OCI-LY1 (cell line): ENCODE measurements around the gene DRC7.

Experiments used
- H2AFZ ChIP-seq: fragments of 200-600 bp; sonication (generic), shearing (Covaris generic); 2 replicates; pipeline ENCODE4 v1.6.0; 2014; ENCODE audit warnings: antibody characterized with exemption, mild to moderate bottlenecking, low read length
- H3F3A ChIP-seq: fragments of 200-600 bp; sonication (generic), shearing (Covaris generic); 2 replicates; pipeline ENCODE4 v1.6.0; 2014; ENCODE audit warnings: mild to moderate bottlenecking, antibody characterized with exemption, low read length, moderate library complexity; ENCODE audit not compliant: insufficient read depth
- H3K27ac ChIP-seq: fragments of 200-600 bp; sonication (generic); 2 replicates; pipeline ENCODE4 v1.5.1; 2014; ENCODE audit warnings: low read length, mixed run types, mild to moderate bottlenecking, low read depth; ENCODE audit not compliant: poor library complexity, severe bottlenecking
- H3K27me3 ChIP-seq: fragments of 200-600 bp; sonication (generic); 2 replicates; pipeline ENCODE4 v1.6.0; 2014; ENCODE audit warnings: antibody characterized with exemption, mild to moderate bottlenecking, low read length, moderate library complexity; ENCODE audit not compliant: insufficient read depth
- H3K36me3 ChIP-seq: fragments of 200-600 bp; sonication (generic); 2 replicates; pipeline ENCODE4 v1.6.1; 2014; ENCODE audit warnings: mild to moderate bottlenecking, antibody characterized with exemption, low read length, moderate library complexity, mixed read lengths; ENCODE audit not compliant: insufficient read depth
- H3K4me1 ChIP-seq: fragments of 200-600 bp; sonication (generic); 2 replicates; pipeline ENCODE4 v1.5.1; 2014; ENCODE audit warnings: mild to moderate bottlenecking, low read length, moderate library complexity; ENCODE audit not compliant: insufficient read depth, severe bottlenecking
- H3K4me2 ChIP-seq: fragments of 200-600 bp; sonication (generic), shearing (Covaris generic); 2 replicates; pipeline ENCODE4 v1.6.1; 2014; ENCODE audit warnings: low read length
- H3K4me3 ChIP-seq: fragments of 200-600 bp; sonication (generic); 2 replicates; pipeline ENCODE4 v1.5.1; 2014; ENCODE audit warnings: low read length, low read depth, mild to moderate bottlenecking, mixed read lengths; ENCODE audit not compliant: poor library complexity, severe bottlenecking
- H3K79me2 ChIP-seq: fragments of 200-600 bp; shearing (Covaris generic); 2 replicates; pipeline ENCODE4 v1.6.1; 2016; ENCODE audit warnings: mixed run types, low read length, mixed read lengths; ENCODE audit not compliant: insufficient read depth
- H3K9ac ChIP-seq: fragments of 200-600 bp; sonication (generic), shearing (Covaris generic); 2 replicates; pipeline ENCODE4 v1.6.1; 2014; ENCODE audit warnings: mild to moderate bottlenecking, low read length, mixed read lengths
- H3K9me2 ChIP-seq: fragments of 200-600 bp; sonication (generic), shearing (Covaris generic); 2 replicates; pipeline ENCODE4 v1.6.1; 2014; ENCODE audit warnings: low read depth, mild to moderate bottlenecking, low read length, mixed read lengths
- H3K9me3 ChIP-seq: fragments of 200-600 bp; shearing (Covaris generic); 2 replicates; pipeline ENCODE4 v1.6.1; 2014; ENCODE audit warnings: low read length, mixed read lengths
- H4K20me1 ChIP-seq: fragments of 200-600 bp; sonication (generic), shearing (Covaris generic); 2 replicates; pipeline ENCODE4 v1.6.0; 2016; ENCODE audit warnings: mild to moderate bottlenecking, low read length; ENCODE audit not compliant: insufficient read depth
- EZH2 ChIP-seq: fragments of 200-600 bp; sonication (generic), shearing (Covaris generic); IDR thresholded peaks from 2 replicates; pipeline ENCODE4 v1.8.0; 2017; ENCODE audit warnings: borderline replicate concordance, mixed run types, mild to moderate bottlenecking, antibody characterized with exemption, low read length, moderate library complexity, mixed read lengths
- TF ChIP-seq, protein P1 (sequence below): fragments of 200-600 bp; sonication (generic), shearing (Covaris generic); IDR thresholded peaks from 2 replicates; pipeline ENCODE4 v1.5.1; 2017; ENCODE audit warnings: mild to moderate bottlenecking, antibody characterized with exemption, low read length, moderate library complexity, mixed read lengths

DRC7 gene

DNA sequence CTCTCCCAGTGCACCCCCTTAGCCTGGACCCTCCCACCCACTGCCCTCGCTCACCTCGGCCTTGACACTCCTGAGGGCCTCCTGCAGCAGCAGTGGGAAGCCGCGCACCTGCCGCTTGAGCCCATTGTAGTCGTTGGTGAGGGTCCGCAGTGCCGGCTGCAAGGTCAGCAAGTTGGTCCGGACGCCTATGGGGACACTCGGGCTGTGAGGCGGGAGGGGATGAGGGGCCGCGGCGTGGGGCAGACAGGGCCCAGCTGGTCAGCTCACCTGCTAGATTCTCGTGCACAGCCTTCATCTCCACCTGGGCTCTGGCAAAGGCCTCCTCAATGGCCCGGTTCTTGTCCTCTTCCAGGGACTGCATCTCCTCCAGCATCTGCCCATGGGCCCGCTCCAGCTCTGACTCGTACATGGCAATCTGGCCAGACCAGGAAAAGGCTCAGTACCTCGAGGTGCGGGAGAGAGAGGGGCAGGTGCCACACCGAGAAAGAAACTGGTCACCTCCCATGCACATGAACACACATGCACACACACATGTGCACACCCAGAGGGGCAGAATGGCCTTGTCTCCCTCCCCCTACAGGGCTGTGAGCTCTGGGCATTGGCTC, 75.0 kb downstream of the DRC7 start:
- H3K9ac ChIP-seq = no peak overlapping the region
- no peaks in the 10 kb centered on the region for H3K36me3 ChIP-seq
- no peak for TF ChIP-seq EZH2
- TF ChIP-seq, protein P1, sequence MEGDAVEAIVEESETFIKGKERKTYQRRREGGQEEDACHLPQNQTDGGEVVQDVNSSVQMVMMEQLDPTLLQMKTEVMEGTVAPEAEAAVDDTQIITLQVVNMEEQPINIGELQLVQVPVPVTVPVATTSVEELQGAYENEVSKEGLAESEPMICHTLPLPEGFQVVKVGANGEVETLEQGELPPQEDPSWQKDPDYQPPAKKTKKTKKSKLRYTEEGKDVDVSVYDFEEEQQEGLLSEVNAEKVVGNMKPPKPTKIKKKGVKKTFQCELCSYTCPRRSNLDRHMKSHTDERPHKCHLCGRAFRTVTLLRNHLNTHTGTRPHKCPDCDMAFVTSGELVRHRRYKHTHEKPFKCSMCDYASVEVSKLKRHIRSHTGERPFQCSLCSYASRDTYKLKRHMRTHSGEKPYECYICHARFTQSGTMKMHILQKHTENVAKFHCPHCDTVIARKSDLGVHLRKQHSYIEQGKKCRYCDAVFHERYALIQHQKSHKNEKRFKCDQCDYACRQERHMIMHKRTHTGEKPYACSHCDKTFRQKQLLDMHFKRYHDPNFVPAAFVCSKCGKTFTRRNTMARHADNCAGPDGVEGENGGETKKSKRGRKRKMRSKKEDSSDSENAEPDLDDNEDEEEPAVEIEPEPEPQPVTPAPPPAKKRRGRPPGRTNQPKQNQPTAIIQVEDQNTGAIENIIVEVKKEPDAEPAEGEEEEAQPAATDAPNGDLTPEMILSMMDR = no peak
- no peak overlapping the region for H3K4me3 ChIP-seq
- H3K9me3 ChIP-seq = no peaks in the 10 kb centered on the region
- no peaks in the 10 kb centered on the region for H3F3A ChIP-seq
- H3K27ac ChIP-seq = no peak overlapping the region
- H3K4me2 ChIP-seq = no peak overlapping the region
- H3K4me1 ChIP-seq = no peaks in the 10 kb centered on the region
- no peaks in the 10 kb centered on the region for H3K9me2 ChIP-seq
- H3K27me3 ChIP-seq = peaks cover 8% of the 10 kb centered on the region; the same call in 1 of the 2 replicates
- H3K79me2 ChIP-seq = no peaks in the 10 kb centered on the region
- no peak overlapping the region for H2AFZ ChIP-seq
- no peaks in the 10 kb centered on the region for H4K20me1 ChIP-seq

DNA sequence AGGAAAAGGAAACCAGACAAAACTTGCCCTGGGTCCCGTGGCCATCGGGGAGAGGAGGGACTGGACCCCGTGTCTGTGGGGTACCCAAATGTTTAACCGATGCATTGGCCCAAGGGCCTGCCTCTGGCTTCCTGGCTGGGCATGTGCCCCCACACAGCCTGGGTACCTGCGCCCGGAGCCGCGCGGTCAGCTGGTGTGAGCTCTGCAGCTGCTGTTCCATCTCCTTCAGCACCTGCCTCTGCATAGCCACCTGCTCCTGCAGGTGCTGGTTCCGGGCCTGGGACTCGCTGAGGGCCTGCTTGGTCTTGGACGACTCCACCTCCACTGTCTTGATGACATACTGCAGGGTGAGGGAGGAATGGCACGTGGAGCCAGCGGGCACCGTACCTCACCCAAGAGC, 75.8 kb downstream of the DRC7 start:
- no peak overlapping the region for H3K27ac ChIP-seq
- H4K20me1 ChIP-seq = no peaks in the 10 kb centered on the region
- H3K4me2 ChIP-seq = no peak overlapping the region
- H3K79me2 ChIP-seq = no peaks in the 10 kb centered on the region
- no peak overlapping the region for H2AFZ ChIP-seq
- H3K27me3 ChIP-seq = peaks cover 8% of the 10 kb centered on the region; the same call in 1 of the 2 replicates
- no peak overlapping the region for H3K4me3 ChIP-seq
- no peak overlapping the region for H3K9ac ChIP-seq
- H3K36me3 ChIP-seq = no peaks in the 10 kb centered on the region
- no peaks in the 10 kb centered on the region for H3K4me1 ChIP-seq
- no peak for TF ChIP-seq EZH2
- TF ChIP-seq, protein P1 = no peak
- H3K9me2 ChIP-seq = no peaks in the 10 kb centered on the region
- no peaks in the 10 kb centered on the region for H3F3A ChIP-seq
- H3K9me3 ChIP-seq = no peaks in the 10 kb centered on the region

DNA sequence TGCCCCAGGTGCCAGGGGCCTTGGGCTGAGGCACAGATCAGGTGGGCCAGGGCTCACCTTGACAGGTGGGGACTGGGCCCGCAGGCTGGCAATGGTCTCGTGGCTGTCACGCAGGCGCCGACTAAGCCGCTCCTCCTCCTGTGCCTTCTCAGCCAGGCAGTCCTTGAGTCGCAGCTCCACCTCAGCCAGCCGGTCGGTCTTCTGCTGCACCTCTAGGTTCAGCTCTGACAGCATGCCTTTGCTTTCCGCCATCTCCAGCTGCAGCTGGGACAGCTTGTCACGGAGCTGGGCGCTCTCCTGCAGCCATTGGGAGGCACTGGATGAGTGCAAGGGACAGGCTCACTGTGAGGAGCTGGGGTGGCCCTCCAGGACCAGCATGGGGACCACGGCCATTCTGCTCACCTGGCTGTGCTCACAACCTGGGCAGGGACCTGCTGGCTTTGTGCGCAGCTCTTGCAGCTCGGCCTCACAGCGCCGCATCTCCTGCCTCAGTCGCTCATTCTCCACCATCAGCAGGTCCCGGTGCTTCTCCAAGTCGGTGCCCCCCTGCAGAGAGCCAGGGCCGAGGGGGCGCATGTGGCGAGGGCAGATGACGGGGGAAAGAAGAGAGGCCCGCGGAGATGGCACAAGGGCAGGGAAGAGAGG, 76.7 kb downstream of the DRC7 start:
- H3K9ac ChIP-seq = no peak overlapping the region
- no peaks in the 10 kb centered on the region for H3K9me2 ChIP-seq
- no peaks in the 10 kb centered on the region for H3K9me3 ChIP-seq
- no peak overlapping the region for H3K27ac ChIP-seq
- H3K36me3 ChIP-seq = no peaks in the 10 kb centered on the region
- H3K79me2 ChIP-seq = no peaks in the 10 kb centered on the region
- H2AFZ ChIP-seq = no peak overlapping the region
- no peaks in the 10 kb centered on the region for H4K20me1 ChIP-seq
- H3K4me2 ChIP-seq = no peak overlapping the region
- H3F3A ChIP-seq = no peaks in the 10 kb centered on the region
- peaks cover 8% of the 10 kb centered on the region; the same call in 1 of the 2 replicates for H3K27me3 ChIP-seq
- TF ChIP-seq EZH2 = no peak
- TF ChIP-seq, protein P1 = no peak
- H3K4me3 ChIP-seq = no peak overlapping the region
- no peaks in the 10 kb centered on the region for H3K4me1 ChIP-seq
